ENCODE data around the gene MAPKAP1.

MAPKAP1 gene

DNA sequence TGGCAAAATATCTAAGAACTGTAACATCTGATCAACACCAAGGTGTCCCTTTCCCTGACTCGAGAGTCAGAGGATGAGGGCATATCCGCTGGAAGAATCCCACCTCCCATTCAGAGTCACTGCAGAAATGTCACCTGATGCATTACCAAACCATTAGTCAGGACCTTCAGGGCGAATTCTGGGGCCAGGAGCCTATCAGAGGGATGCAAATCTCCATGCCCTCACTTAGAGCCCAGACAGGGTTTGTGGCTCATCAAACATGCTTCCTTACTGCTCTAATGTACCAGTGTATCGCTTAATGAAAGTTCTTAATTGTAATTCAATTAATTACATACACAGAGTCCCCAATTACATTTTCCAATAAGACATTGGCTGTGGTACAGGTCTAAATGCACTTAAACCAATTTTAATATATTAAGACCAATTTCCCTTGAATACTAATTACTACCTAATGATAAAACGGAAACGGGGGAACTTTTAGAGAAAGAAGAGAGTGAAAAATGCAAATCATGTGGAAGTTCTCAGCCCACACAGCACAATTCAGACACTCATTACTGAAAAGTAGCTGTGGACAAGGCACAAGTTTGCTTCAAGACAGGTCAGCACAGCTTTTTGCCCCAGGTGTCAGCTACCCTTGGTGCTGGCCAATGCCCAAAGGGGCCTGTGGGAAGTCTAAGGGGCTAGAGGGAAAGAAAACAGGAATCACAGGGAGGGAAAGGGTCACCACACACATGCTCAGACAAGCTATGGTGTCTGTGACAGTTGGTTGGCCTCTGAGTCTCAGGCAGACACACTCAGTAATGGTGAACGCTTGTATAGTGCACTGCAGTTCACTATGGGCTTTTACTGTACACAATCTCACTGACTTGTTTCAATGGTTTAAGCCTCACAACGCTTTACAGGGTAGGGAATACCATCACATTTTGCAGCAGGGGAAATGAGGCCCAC is 211.6 kb downstream of the MAPKAP1 start:
- no peak for DNase-seq (ENCODE audit: low read depth)
- no peak for TF ChIP-seq CTCF (IDR thresholded peaks at IDR 0.05; ENCODE audit: low read length, missing control alignments)

DNA sequence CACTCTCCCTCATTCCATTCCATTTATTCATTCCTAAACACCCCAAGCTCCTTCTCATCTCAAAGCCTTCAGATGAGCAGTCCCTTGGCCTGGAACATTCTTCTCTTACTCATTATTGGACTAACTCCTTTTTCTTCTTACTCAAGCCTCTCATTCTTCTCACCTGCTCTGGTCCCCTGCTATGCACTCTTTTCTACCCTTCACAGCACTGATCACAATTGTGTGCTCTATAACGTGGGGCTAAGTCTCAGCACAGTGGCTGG is 212.4 kb downstream of the MAPKAP1 start:
- no peak overlapping the region for H3K4me3 ChIP-seq (replicated peaks; ENCODE audit: low read depth, low read length)
- no peak for TF ChIP-seq CTCF (IDR thresholded peaks at IDR 0.05; ENCODE audit: low read length, missing control alignments)
- DNase-seq (ENCODE audit: low read depth) = no peak

More for the DNA sequence above, 211.6 kb downstream of the MAPKAP1 start:
- no peak overlapping the region for H3K4me3 ChIP-seq (replicated peaks; ENCODE audit: low read depth, low read length)

GRCh38 chr9:125493881-125494652 is 212.9 kb downstream of the MAPKAP1 start:
- H3K4me3 ChIP-seq (replicated peaks; ENCODE audit: low read depth, low read length) = no peak overlapping the region
- TF ChIP-seq CTCF (IDR thresholded peaks at IDR 0.05; ENCODE audit: low read length, missing control alignments) = no peak
- DNase-seq (ENCODE audit: low read depth) = no peak

- no peak overlapping the region for H3K4me3 ChIP-seq (replicated peaks; ENCODE audit: low read depth, low read length)
- DNase-seq (ENCODE audit: low read depth) = no peak
- TF ChIP-seq CTCF (IDR thresholded peaks at IDR 0.05; ENCODE audit: low read length, missing control alignments) = no peak
Observed at GRCh38 chr9:125493384-125493783, 213.6 kb downstream of the MAPKAP1 start.

DNA sequence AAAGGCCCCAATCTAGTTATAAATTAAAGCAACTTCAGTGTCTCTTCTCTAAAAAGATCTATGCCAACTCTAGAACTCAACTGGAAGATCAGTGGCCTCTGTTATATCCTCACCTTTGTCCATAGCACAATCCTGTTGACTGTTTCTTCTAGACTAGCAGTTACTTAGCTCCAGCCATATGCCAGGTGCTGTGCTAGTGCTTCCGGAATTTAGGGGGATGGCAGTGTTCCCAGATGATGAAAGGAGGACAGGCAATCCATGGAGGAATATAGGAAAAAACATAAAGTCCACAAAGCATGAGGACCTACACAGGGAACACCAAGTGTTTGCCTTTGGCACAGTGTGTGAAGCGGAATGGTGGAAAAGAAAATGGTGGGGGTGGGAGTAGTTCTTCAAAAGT is 214.3 kb downstream of the MAPKAP1 start:
- no peak overlapping the region for H3K4me3 ChIP-seq (replicated peaks; ENCODE audit: low read depth, low read length)
- DNase-seq (ENCODE audit: low read depth) = no peak
- TF ChIP-seq CTCF (IDR thresholded peaks at IDR 0.05; ENCODE audit: low read length, missing control alignments) = no peak

DNA sequence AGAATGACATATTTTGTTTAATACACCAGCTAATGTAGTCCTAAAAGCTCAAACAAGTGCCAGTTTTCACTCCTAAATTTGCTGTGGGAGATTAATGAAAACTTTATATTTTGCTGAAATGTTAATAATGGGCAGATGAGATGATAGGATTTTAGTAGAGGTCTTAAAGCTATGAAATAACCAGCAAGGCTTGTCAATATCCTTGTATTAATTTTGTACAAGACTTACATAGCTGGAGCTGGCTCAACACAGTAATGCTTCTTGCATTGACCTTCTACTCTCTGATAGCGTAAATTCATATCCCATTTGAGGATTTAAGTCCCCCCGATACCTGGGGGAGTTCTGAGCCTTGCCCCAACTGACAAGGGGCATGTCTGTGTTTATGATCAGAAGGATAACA is 219.2 kb downstream of the MAPKAP1 start:
- no peak for TF ChIP-seq CTCF (IDR thresholded peaks at IDR 0.05; ENCODE audit: low read length, missing control alignments)
- no peak for DNase-seq (ENCODE audit: low read depth)
- H3K4me3 ChIP-seq (replicated peaks; ENCODE audit: low read depth, low read length) = no peak overlapping the region
